IPS DF 6.9 (cell line): ENCODE data around the gene TNPO1.

Experiments used
- DNase-seq: peaks from one replicate; pipeline ENCODE4 v3.0.0-alpha.2; 2013; ENCODE audit warnings: low read depth, low spot score
- H3K27ac ChIP-seq: one replicate; pipeline ENCODE4 v1.5.1; 2013; ENCODE audit warnings: low read length, control low read depth
- H3K27me3 ChIP-seq: 2 replicates; pipeline ENCODE4 v1.6.1; 2013; ENCODE audit warnings: mild to moderate bottlenecking, low read length; ENCODE audit not compliant: control insufficient read depth, insufficient read depth
- H3K36me3 ChIP-seq: 2 replicates; pipeline ENCODE4 v1.6.1; 2013; ENCODE audit warnings: low read length; ENCODE audit not compliant: control insufficient read depth, insufficient read depth
- H3K4me1 ChIP-seq: 2 replicates; pipeline ENCODE4 v1.6.1; 2013; ENCODE audit warnings: low read length; ENCODE audit not compliant: control insufficient read depth, insufficient read depth
- H3K4me3 ChIP-seq: 2 replicates; pipeline ENCODE4 v1.5.1; 2013; ENCODE audit warnings: mild to moderate bottlenecking, low read length
- H3K9me3 ChIP-seq: 2 replicates; pipeline ENCODE4 v1.6.1; 2013; ENCODE audit warnings: low read length, inconsistent platforms; ENCODE audit not compliant: control insufficient read depth, insufficient read depth
- WGBS: extraction: QIAGEN DNeasy Blood & Tissue Kit; methylation state at CpG from one replicate; pipeline ENCODE4 v1.1.7; 2013; ENCODE audit warnings: mixed read lengths, missing lambda C conversion rate; ENCODE audit not compliant: insufficient read length, insufficient coverage; 5-methylcytosine and 5-hydroxymethylcytosine counted together

Gene TNPO1

DNA sequence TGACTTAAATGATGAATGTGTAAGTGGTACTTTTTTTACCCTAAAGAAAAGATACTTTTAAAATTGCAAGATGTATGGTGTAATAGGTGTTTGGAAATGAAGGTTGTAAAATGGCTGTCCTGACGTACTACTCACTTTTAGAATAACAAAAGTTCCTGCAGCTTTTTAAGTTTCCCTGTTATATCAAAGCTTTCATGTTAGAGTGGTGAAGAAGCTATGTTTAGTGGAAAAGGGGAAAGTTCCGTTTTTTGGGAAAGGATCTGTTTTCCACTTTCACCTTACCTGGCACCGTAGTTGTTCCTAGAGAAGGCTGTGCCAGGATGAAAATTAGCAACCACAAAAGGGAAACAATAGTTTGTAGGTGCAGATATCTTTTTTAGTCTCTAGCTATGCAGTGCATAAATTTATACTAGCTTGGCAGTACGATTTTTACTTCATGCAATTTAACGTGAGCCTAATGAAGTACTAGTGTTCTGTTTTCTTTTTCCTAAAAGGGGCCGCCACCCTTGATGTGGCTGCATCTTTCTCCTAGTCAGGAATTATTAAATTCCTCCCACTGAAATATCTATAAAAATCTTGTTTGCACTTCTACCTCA is 1.3 kb downstream of the TNPO1 start:
- no peak overlapping the region for H3K27ac ChIP-seq
- peaks cover 3% of the 10 kb centered on the region; the same call in 1 of the 2 replicates for H3K4me1 ChIP-seq
- H3K9me3 ChIP-seq, result no peaks in the 10 kb centered on the region
- WGBS, result no CpG with 5 or more reads among the region's 6 CpGs
- no peaks in the 10 kb centered on the region; the same call in 1 of the 2 replicates for H3K27me3 ChIP-seq
- H3K36me3 ChIP-seq, result no peaks in the 10 kb centered on the region; the same call in 1 of the 2 replicates
- no peak overlapping the region for H3K4me3 ChIP-seq
- DNase-seq, result no peak

DNA sequence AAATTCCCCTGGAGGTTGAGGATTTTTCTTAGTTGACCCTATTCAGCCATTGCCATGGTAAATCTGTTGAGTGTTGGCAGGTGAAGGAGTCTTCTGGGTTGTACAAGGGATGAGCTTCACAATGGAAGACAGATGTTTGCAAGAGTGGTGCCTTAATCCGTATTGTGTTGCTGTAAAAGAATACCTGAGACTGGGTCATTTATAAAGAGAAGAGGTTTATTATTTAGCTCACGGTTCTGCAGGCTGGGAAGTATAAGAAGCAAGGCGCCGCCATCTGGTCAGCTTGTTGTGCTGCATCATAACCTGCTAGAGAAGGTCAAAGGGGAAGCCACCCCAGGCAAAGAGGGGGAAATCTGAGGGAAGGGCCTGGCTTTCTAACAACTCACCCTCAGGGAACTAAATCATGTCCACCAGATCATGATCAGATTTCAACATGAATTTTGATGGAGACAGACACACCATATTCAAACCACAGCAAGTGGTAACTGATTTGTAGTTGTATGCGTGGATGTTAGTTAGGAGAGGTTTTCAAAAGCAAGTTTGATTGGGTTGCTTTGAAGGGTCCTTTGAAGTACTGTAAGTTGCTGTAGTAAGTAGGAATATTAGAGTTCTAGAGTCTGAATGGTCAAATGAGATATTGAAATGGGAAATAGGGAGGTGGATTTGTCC is 2.5 kb downstream of the TNPO1 start:
- 100% methylated on average over 1 of the region's 5 CpGs for WGBS
- H3K27me3 ChIP-seq, result no peaks in the 10 kb centered on the region; the same call in 1 of the 2 replicates
- H3K36me3 ChIP-seq, result no peaks in the 10 kb centered on the region; the same call in 1 of the 2 replicates
- no peak overlapping the region for H3K27ac ChIP-seq
- H3K9me3 ChIP-seq, result no peaks in the 10 kb centered on the region
- no peak overlapping the region for H3K4me3 ChIP-seq
- peaks cover 3% of the 10 kb centered on the region; the same call in 1 of the 2 replicates for H3K4me1 ChIP-seq
- DNase-seq, result no peak

DNA sequence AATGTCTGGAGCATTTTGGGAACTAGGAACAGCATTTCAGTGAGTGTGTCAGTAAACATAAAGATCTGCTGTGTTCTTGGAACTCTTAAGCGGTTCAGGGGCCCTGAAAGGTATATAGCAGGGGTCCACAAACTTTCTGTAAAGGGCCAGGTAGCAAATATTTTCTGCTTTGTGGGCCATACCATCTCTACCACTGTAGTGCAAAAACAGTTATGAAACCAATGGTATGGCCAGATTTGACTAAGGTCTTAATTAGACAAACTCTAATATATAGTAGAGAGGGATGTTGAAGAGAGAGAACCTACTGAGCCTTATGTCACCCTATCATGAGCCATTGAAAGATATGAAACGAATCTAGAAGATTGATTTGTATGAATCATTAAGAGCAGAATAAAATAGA is 5.3 kb downstream of the TNPO1 start:
- DNase-seq, result no peak
- Histone ChIP-seq H3K4me3 (no peak overlapping the region), H3K27ac (no peak overlapping the region), H3K9me3 (no peaks in the 10 kb centered on the region), H3K36me3 (no peaks in the 10 kb centered on the region; the same call in 1 of the 2 replicates), H3K4me1 (peaks cover 3% of the 10 kb centered on the region; the same call in 1 of the 2 replicates), H3K27me3 (no peaks in the 10 kb centered on the region; the same call in 1 of the 2 replicates)
- WGBS, result no CpG with 5 or more reads among the region's 2 CpGs

DNA sequence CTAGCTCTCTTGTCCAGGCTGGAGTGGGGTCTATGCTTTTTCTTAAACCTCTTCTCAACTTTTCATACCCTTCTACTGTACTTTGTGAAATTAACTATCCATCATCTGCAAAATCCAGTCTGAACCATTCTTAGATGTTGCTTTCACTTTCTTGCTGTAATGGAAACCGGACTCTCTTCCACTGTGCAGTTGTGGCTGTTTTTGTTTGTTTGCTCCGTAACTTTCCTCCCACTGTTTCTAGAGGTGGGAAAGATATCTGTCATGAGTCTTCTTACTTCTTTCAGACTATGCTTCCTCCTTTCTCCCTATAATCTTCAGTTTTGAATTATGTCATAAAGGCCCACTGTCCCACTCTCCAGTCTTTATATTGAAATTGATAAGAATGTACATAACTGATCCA is 6.5 kb downstream of the TNPO1 start:
- Histone ChIP-seq H3K27me3 (no peaks in the 10 kb centered on the region; the same call in 1 of the 2 replicates), H3K4me3 (no peak overlapping the region), H3K36me3 (no peaks in the 10 kb centered on the region; the same call in 1 of the 2 replicates), H3K27ac (no peak overlapping the region), H3K9me3 (no peaks in the 10 kb centered on the region), H3K4me1 (peaks cover 3% of the 10 kb centered on the region; the same call in 1 of the 2 replicates)
- no peak for DNase-seq
- WGBS, result no CpG with 5 or more reads among the region's 2 CpGs

DNA sequence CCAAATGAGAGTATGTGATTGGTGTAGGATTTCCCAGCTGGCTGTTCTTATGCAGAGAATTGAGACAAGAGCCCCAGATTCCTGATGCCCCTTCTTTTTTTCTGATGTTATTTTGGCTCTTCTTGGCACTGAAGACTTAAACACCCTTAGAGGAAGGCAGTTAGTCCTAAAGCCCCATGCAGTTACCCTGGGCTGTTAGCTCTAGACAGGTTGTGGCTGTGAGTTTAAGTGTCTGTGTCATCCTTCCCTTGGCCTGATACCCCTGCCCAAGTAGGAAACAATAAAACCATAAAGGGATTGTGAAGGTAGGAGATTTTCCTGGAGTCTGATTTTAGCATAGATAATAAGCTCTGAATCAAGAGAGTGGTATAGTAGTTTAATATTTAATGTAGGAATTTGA is 13.2 kb downstream of the TNPO1 start:
- H3K27me3 ChIP-seq, result no peaks in the 10 kb centered on the region
- no peaks in the 10 kb centered on the region for H3K9me3 ChIP-seq
- no peaks in the 10 kb centered on the region for H3K36me3 ChIP-seq
- H3K27ac ChIP-seq, result no peak overlapping the region
- DNase-seq, result no peak
- H3K4me3 ChIP-seq, result no peak overlapping the region
- H3K4me1 ChIP-seq, result no peaks in the 10 kb centered on the region

DNA sequence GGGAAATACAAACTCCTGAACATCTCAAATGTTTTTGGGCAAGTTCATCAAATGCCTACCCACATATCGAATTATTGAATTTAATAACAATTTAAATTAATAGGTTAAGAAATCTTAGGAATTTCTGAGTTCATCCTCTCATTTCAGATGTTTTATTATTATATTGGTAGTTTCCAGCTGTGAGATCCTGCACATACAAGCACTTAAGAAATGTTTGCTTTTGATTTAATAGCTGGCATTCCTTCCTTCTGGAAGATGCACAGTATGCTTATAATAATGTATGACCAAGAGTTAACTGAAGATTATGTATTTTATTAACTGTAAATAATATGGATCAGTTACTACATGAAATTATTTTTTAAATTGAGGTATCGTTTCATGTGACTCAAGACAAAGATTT is 13.9 kb downstream of the TNPO1 start:
- no peaks in the 10 kb centered on the region for H3K27me3 ChIP-seq
- no peak for DNase-seq
- no peak overlapping the region for H3K4me3 ChIP-seq
- H3K4me1 ChIP-seq, result no peaks in the 10 kb centered on the region
- WGBS, result no CpG with 5 or more reads among the region's 2 CpGs
- no peaks in the 10 kb centered on the region for H3K36me3 ChIP-seq
- H3K9me3 ChIP-seq, result no peaks in the 10 kb centered on the region
- H3K27ac ChIP-seq, result no peak overlapping the region

DNA sequence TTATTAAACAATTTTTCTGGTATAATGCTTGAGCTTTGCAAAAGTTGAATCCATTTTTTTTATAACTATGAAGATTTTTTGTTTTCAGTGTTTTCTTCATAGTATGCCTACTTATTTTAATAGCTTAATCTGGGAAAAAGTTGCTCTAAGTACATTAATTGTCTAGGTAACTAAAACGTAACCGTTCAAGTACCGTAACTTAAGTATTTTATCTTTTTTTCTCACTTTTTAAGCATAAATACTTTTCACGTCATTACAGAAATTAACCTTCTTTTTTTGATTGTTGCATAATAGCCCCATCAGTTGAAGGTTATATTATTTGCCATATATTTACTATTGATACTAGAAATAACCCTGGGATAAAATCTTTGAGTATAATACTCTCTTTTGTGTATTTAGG is 15.2 kb downstream of the TNPO1 start:
- Histone ChIP-seq H3K4me1 (no peaks in the 10 kb centered on the region), H3K36me3 (no peaks in the 10 kb centered on the region), H3K9me3 (no peaks in the 10 kb centered on the region), H3K27ac (no peak overlapping the region), H3K4me3 (no peak overlapping the region), H3K27me3 (no peaks in the 10 kb centered on the region)
- WGBS, result no CpG with 5 or more reads among the region's 4 CpGs
- DNase-seq, result no peak

DNA sequence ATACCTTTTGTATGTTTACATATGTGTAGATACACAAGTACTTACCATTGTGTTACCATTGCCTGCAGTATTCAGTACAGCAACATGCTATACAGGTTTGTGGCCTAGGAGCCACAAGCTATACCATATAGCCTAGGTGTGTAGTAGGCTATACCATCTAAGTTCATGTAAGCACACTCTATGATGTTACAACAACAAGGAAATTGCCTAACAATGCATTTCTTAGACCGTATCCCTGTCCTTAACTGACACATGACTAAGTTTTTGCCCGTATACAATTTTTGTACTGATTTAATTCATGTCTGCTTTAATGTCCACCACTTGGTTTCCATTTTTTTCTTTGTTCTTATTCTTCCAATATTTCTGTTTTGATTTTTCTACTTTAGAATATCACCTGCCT is 18.5 kb downstream of the TNPO1 start:
- no peaks in the 10 kb centered on the region for H3K4me1 ChIP-seq
- DNase-seq, result no peak
- no CpG with 5 or more reads among the region's 2 CpGs for WGBS
- H3K9me3 ChIP-seq, result no peaks in the 10 kb centered on the region
- H3K27ac ChIP-seq, result no peak overlapping the region
- H3K27me3 ChIP-seq, result no peaks in the 10 kb centered on the region
- H3K4me3 ChIP-seq, result no peak overlapping the region
- no peaks in the 10 kb centered on the region for H3K36me3 ChIP-seq

DNA sequence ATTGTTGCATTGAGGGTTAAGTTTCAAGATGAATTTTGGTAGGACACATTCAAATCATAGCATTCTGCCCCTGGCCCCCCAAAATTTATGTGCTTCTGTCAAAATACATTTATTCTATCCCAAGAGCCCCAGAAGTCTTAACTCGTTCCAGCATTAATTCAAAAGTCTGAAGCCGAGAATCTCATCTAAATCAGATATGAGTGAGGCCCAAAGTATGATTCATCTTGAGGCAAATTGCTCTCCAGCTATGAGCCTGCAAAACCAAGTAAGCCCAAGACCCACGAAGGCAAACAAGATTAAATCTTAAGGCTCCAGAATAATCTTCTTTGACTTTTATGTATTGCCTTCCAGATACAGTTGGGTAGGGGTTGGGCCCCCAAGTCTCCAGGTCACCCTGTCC is 19.2 kb downstream of the TNPO1 start:
- Histone ChIP-seq H3K27ac (no peak overlapping the region), H3K4me1 (no peaks in the 10 kb centered on the region), H3K9me3 (no peaks in the 10 kb centered on the region), H3K36me3 (no peaks in the 10 kb centered on the region), H3K27me3 (no peaks in the 10 kb centered on the region), H3K4me3 (no peak overlapping the region)
- WGBS, result no CpG with 5 or more reads among the region's 3 CpGs
- DNase-seq, result no peak

DNA sequence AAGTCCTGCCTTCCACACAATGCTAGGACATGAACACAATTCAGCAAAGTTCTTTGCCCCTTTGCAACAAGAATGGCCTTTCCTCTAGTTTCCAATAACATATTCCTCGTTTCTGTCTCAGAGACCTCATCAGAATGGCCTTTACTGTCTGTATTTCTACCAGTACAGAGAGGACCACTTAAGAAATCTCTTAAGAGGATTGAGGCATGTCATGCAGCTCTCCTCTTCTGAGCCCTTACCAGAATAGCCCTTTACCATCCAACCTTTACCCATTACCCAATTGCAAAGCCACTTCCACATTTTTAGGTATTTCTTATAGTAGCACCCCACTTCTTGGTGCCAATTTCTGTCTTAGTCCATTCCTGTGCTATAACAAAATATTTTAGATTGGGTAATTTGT is 20.3 kb downstream of the TNPO1 start:
- DNase-seq, result no peak
- no CpG with 5 or more reads among the region's 1 CpG for WGBS

More for the DNA sequence above, 20.3 kb downstream of the TNPO1 start:
- no peaks in the 10 kb centered on the region for H3K27me3 ChIP-seq
- H3K4me1 ChIP-seq, result no peaks in the 10 kb centered on the region
- H3K27ac ChIP-seq, result no peak overlapping the region
- no peak overlapping the region for H3K4me3 ChIP-seq
- no peaks in the 10 kb centered on the region for H3K36me3 ChIP-seq
- no peaks in the 10 kb centered on the region for H3K9me3 ChIP-seq
